GM23248 (cell line): ENCODE results near the gene SNRPD3.
"Not testable (repeated sequence)": the region's sequence is repeated elsewhere in the genome, so short reads cannot be mapped to it uniquely, and the experiment has no call there.

Source experiments
- EZH2 ChIP-seq: fragments of 200-600 bp; sonication (generic); IDR thresholded peaks from 2 replicates; pipeline ENCODE4 v1.6.1; 2018; ENCODE audit warnings: antibody characterized with exemption, mild to moderate bottlenecking; ENCODE audit not compliant: insufficient read depth, poor library complexity, severe bottlenecking
- EZH2phosphoT487 ChIP-seq: fragments of 200-600 bp; sonication (generic); IDR thresholded peaks from 2 replicates; pipeline ENCODE4 v1.6.1; 2018; ENCODE audit warnings: antibody characterized with exemption, moderate library complexity, mild to moderate bottlenecking, low read depth; ENCODE audit not compliant: insufficient read depth

DNA sequence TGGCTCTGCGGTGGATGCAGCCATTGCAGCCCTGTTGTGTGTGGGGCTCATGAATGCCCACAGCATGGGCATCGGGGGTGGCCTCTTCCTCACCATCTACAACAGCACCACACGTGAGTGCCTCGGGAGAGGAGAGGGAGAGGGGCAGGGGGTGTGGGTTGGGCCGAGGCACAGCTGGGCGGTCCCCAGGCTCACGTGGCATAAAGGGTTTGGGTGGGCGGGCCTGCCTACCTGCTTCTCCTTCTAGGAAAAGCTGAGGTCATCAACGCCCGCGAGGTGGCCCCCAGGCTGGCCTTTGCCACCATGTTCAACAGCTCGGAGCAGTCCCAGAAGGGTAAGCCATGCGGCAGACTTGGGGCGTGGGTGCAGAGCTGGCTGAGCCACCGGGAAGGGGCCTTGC lies 59.0 kb downstream of the SNRPD3 start:
- not testable (repeated sequence) for TF ChIP-seq EZH2, EZH2phosphoT487
